Peyer's patch (tissue), 4 donors: ENCODE data around the gene RICTOR.

Source experiments
- CTCF ChIP-seq, 6 experiments: fragments of 450-650 bp in 4 of 6; fragments of 200-600 bp in 2 of 6; sonication (generic) in 1 of 6; IDR thresholded peaks; one replicate each; pipeline ENCODE4 v1.5.1; 2017 to 2019; ENCODE audit warnings: antibody characterized with exemption in 6 of 6, mild to moderate bottlenecking in 3 of 6, moderate library complexity in 1 of 6
- POLR2A ChIP-seq, 2 donors: fragments of 450-650 bp; IDR thresholded peaks; one replicate each; pipeline ENCODE4 v1.5.1; 2017; ENCODE audit warnings: antibody characterized with exemption in 2 of 2, mild to moderate bottlenecking in 2 of 2, moderate library complexity in 2 of 2

GRCh38 chr5:39015743-39016586 is 58.2 kb downstream of the RICTOR start:
- TF ChIP-seq CTCF (IDR thresholded peaks at IDR 0.05) (no peak), POLR2A (IDR thresholded peaks at IDR 0.05) (no peak)
